Activated B cell treated with CpG ODN at 0.5 μM for 24 hours (primary cell): ENCODE data around the gene POR. TPM values are rescaled to one million over a fixed set of nuclear protein-coding genes. Genes with fewer than 3 reads are reported as not detected.
"Not testable (repeated sequence)": the region's sequence is repeated elsewhere in the genome, so short reads cannot be mapped to it uniquely, and the experiment has no call there.

ENCODE experiments used
- ATAC-seq: fragments of 200-7000 bp; cut with Tn5 transposase; one replicate; pipeline ENCODE4 v1.10.0; 2021; ENCODE audit warnings: low read depth, mild to moderate bottlenecking, moderate library complexity
- CTCF ChIA-PET: fragments of 350-600 bp; sonication (Branson Sonifier 250); formaldehyde crosslinking; loops from one replicate; lab custom pipeline; 2021; ENCODE audit warnings: antibody characterized with exemption; lab: Charles Lee
- POLR2A ChIA-PET: fragments of 350-600 bp; sonication (Branson Sonifier 250); formaldehyde crosslinking; loops from one replicate; lab custom pipeline; 2021; ENCODE audit warnings: antibody characterized with exemption; lab: Charles Lee
- DNase-seq: peaks from one replicate; pipeline ENCODE4 v3.0.0; 2022
- H3K27ac Mint-ChIP-seq: one replicate; pipeline ENCODE4 v1.8.0; 2020; ENCODE audit warnings: mixed read lengths
- H3K27me3 Mint-ChIP-seq: one replicate; pipeline ENCODE4 v1.8.0; 2021; ENCODE audit warnings: mixed read lengths
- H3K36me3 Mint-ChIP-seq: one replicate; pipeline ENCODE4 v1.8.0; 2021; ENCODE audit warnings: low read depth, mixed read lengths
- H3K4me1 Mint-ChIP-seq: one replicate; pipeline ENCODE4 v1.8.0; 2021; ENCODE audit warnings: mixed read lengths
- H3K4me3 Mint-ChIP-seq: one replicate; pipeline ENCODE4 v1.8.0; 2020; ENCODE audit warnings: mild to moderate bottlenecking, mixed read lengths
- H3K9me3 Mint-ChIP-seq: one replicate; pipeline ENCODE4 v1.8.0; 2020; ENCODE audit warnings: mixed read lengths
- CTCF ChIP-seq: fragments of 200-600 bp; IDR thresholded peaks from one replicate; pipeline ENCODE4 v1.8.0; 2022; ENCODE audit warnings: antibody characterized with exemption, mild to moderate bottlenecking
- intact Hi-C: fragments of 100-400 bp; cut with micrococcal nuclease; formaldehyde crosslinking; loops from one replicate; pipeline ENCODE4 v1.15.1; 2024
- total RNA-seq: library from RNA; stranded (reverse); gene quantifications from 2 replicates; pipeline ENCODE4 v1.2.3, GENCODE V29; 2022

Gene POR
- total RNA-seq, 1 donor from 2014 or later, result 63.5 TPM

GRCh38 chr7:76023002-76023401 lies 108.0 kb downstream of the POR start:
- Mint-ChIP-seq H3K4me3 (no peak overlapping the region), H3K36me3 (peaks cover 38% of the 10 kb centered on the region), H3K9me3 (no peaks in the 10 kb centered on the region), H3K27ac (no peak overlapping the region), H3K4me1 (peaks cover 9% of the 10 kb centered on the region), H3K27me3 (no peaks in the 10 kb centered on the region)
- intact Hi-C loops, result no loop called here
- no peak for DNase-seq
- ChIA-PET CTCF (interaction anchor here (0.6 to 1.5 kb wide), 2 partner anchors 158 to 294 kb away, joined by 3 to 6 read pairs; no protein-coding TSS in a partner anchor), POLR2A (interaction anchor here (0.6 to 1.2 kb wide), 2 partner anchors 62 to 108 kb away, joined by 3 to 4 read pairs; no protein-coding TSS in a partner anchor)
- ATAC-seq, result no peak
- TF ChIP-seq CTCF, result no peak

DNA sequence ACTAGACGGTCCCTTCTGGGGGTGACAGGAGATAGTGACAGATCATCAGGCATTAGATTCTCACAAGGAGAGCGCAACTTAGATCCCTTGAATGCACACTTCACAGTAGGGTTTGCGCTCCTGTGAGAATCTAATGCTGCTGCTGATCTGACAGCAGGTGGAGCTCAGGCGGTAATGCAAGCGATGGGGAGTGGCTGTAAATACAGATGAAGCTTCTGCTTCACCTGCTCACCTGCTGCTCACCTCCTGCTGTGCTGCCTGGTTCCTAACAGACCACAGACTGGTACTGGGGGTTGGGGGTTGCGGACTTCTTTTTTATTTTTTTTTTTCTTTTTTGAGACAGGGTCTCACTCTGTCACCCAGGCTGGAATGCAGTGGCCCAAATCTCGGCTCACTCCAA lies 114.7 kb downstream of the POR start:
- ATAC-seq, POLR2A ChIA-PET, H3K27ac Mint-ChIP-seq, DNase-seq, H3K4me3 Mint-ChIP-seq, H3K27me3 Mint-ChIP-seq, CTCF ChIA-PET, H3K4me1 Mint-ChIP-seq, intact Hi-C loops, H3K9me3 Mint-ChIP-seq: not testable (repeated sequence)
- H3K36me3 Mint-ChIP-seq, result peaks cover 23% of the 10 kb centered on the region

GRCh38 chr7:76031964-76032363 lies 117.0 kb downstream of the POR start:
- ChIA-PET CTCF (no interaction called here), POLR2A (no interaction called here)
- ATAC-seq (no peak), DNase-seq (no peak)
- Mint-ChIP-seq H3K36me3 (peaks cover 12% of the 10 kb centered on the region), H3K9me3 (no peaks in the 10 kb centered on the region), H3K27me3 (no peaks in the 10 kb centered on the region), H3K4me3 (no peak overlapping the region), H3K4me1 (no peaks in the 10 kb centered on the region), H3K27ac (no peak overlapping the region)
- intact Hi-C loops, result no loop called here
- no peak for TF ChIP-seq CTCF

Other genes starting within 250 kb of the POR start
- gene HIP1, start 176.2 kb upstream of the POR start, total RNA-seq, result 6.1 and 7.9 TPM in 2 replicates
- not detected in 2 replicates for gene CCL26, start 142.9 kb upstream of the POR start, total RNA-seq
- 0.81 and 1.2 TPM in 2 replicates for gene CCL24, start 101.3 kb upstream of the POR start, total RNA-seq
- 28.4 and 32.8 TPM in 2 replicates for gene RHBDD2, start 36.1 kb upstream of the POR start, total RNA-seq
- gene TMEM120A, start 79.4 kb downstream of the POR start, total RNA-seq, result 95.6 and 104 TPM in 2 replicates
- gene STYXL1, start 132.8 kb downstream of the POR start, total RNA-seq, result 23.1 and 28.1 TPM in 2 replicates
- gene MDH2, start 133.0 kb downstream of the POR start, total RNA-seq, result 120 and 125 TPM in 2 replicates